ENCODE measurements around the gene RNF5. TPM values are rescaled to one million over a fixed set of nuclear protein-coding genes. Genes with fewer than 3 reads are reported as not detected.
"Not testable (repeated sequence)": the region's sequence is repeated elsewhere in the genome, so short reads cannot be mapped to it uniquely, and the experiment has no call there.

The RNF5 gene
- total RNA-seq, 2 experiments from 2014 or later: 40.4 to 43.3 TPM

DNA sequence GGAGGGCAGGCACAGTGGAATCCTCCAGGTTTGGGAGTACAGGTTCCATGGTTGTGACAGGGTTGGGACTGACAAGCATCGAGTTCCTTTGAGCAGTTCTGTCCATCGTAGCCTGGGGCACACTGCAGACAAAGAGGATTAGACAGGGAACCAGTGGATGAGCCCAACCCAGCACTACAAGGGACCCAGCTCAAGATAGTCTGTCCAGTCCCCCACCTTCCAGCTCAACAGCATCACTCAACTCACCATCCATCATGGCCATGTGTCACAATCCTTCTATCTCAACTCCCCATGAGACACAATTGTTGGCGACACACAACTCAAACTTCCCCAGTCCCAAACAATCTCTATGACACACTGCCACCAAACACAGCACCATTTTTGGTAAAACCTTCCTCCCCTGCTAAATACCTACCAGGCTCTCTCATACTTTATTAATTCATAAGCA is 26.1 kb downstream of the RNF5 start:
- POLR2A ChIA-PET: no interaction called here
- Mint-ChIP-seq H3K4me3 (no peak overlapping the region), H3K36me3 (ENCODE audit: low read depth) (no peaks in the 10 kb centered on the region), H3K27me3 (ENCODE audit: low read depth) (peaks cover 19% of the 10 kb centered on the region), H3K9me3 (ENCODE audit: insufficient read depth) (no peaks in the 10 kb centered on the region), H3K27ac (no peak overlapping the region), H3K4me1 (ENCODE audit: low read depth) (no peaks in the 10 kb centered on the region)
- CTCF ChIA-PET: no interaction called here
- DNase-seq (no peak), ATAC-seq (no peak)

GRCh38 chr6:32208996-32209395 is 30.8 kb downstream of the RNF5 start:
- Mint-ChIP-seq H3K27ac (no peak overlapping the region), H3K4me3 (no peak overlapping the region), H3K4me1 (ENCODE audit: low read depth) (no peaks in the 10 kb centered on the region), H3K27me3 (ENCODE audit: low read depth) (peaks cover 18% of the 10 kb centered on the region), H3K36me3 (ENCODE audit: low read depth) (no peaks in the 10 kb centered on the region), H3K9me3 (ENCODE audit: insufficient read depth) (no peaks in the 10 kb centered on the region)
- ATAC-seq (no peak), DNase-seq (no peak)
- POLR2A ChIA-PET: no interaction called here
- CTCF ChIA-PET: no interaction called here

- no peaks in the 10 kb centered on the region for H3K36me3 Mint-ChIP-seq (ENCODE audit: low read depth)
- no peak for ATAC-seq
- CTCF ChIA-PET: no interaction called here
These were observed 32.0 kb downstream of the RNF5 start for GRCh38 chr6:32210191-32210601.

DNA sequence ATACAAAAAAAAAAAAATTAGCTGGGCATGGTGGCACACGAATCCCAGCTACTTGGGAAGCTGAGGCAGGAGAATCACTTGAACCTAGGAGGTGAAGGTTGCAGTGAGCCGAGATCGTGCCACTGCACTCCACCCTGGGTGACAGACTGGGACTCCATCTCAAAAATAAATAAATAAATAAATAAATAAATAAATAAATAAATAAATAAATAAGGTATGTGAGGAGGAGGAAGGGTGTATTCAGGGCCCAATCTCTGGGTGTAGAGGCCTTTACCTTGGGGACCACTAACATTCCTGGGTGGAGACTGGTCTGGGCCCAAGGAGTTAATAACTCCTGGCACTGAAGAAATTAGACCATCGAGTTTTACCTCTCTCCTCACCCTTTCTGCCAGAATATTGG is 33.2 kb downstream of the RNF5 start:
- DNase-seq; H3K4me1 Mint-ChIP-seq (ENCODE audit: low read depth); H3K9me3 Mint-ChIP-seq (ENCODE audit: insufficient read depth); POLR2A ChIA-PET; H3K27me3 Mint-ChIP-seq (ENCODE audit: low read depth); H3K36me3 Mint-ChIP-seq (ENCODE audit: low read depth); ATAC-seq; H3K27ac Mint-ChIP-seq; H3K4me3 Mint-ChIP-seq: not testable (repeated sequence)
- CTCF ChIA-PET: interaction anchor here (1.1 kb wide), 1 partner anchor 66 kb away, joined by 4 read pairs; no protein-coding TSS in a partner anchor

More at GRCh38 chr6:32210191-32210601, 32.0 kb downstream of the RNF5 start:
- peaks cover 9% of the 10 kb centered on the region for H3K27me3 Mint-ChIP-seq (ENCODE audit: low read depth)
- H3K4me3 Mint-ChIP-seq: no peak overlapping the region
- no peak overlapping the region for H3K27ac Mint-ChIP-seq
- no peaks in the 10 kb centered on the region for H3K9me3 Mint-ChIP-seq (ENCODE audit: insufficient read depth)
- no peak for DNase-seq
- peaks cover 2% of the 10 kb centered on the region for H3K4me1 Mint-ChIP-seq (ENCODE audit: low read depth)
- POLR2A ChIA-PET: no interaction called here

DNA sequence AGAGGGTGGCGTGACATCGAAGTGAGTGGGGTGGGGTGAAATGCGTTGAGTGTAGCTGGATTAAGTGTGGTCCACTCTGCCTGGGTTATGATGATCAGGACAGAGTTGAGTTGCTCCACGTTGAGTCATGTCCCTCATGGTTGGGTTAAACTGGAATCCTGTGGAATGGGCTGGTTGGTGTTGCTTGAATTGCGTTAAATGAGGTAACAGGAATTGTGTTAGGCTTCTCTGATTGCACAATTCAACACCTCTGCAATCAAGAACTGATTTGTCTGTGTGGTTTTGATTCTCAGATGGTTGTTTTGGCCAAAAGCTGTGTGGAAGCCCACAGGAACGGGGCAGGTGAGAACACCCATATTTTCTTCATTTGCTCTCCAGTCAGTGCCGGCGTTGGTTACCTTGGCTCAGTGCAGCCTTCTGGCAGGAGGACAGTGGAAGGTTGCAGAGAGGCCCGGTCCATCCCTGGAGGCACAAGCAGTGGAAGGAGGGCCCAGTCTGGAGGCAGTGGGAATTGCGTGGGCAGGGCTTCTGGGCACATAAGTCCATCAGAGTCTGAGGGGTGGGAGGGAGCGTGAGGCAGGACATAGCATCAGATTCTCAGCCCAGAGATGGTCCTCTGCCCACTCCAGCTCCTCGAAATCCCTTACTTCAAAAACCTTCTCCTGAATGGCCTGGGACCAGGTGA is 34.0 kb downstream of the RNF5 start:
- DNase-seq (no peak), ATAC-seq (no peak)
- no peaks in the 10 kb centered on the region for H3K36me3 Mint-ChIP-seq (ENCODE audit: low read depth)
- H3K27ac Mint-ChIP-seq: no peak overlapping the region
- CTCF ChIA-PET: interaction anchor here (1.1 kb wide), 1 partner anchor 67 kb away, joined by 4 read pairs; no protein-coding TSS in a partner anchor
- no peak overlapping the region for H3K4me3 Mint-ChIP-seq
- POLR2A ChIA-PET: no interaction called here
- peaks cover 5% of the 10 kb centered on the region for H3K27me3 Mint-ChIP-seq (ENCODE audit: low read depth)
- H3K4me1 Mint-ChIP-seq (ENCODE audit: low read depth): peaks cover 8% of the 10 kb centered on the region
- no peaks in the 10 kb centered on the region for H3K9me3 Mint-ChIP-seq (ENCODE audit: insufficient read depth)

DNA sequence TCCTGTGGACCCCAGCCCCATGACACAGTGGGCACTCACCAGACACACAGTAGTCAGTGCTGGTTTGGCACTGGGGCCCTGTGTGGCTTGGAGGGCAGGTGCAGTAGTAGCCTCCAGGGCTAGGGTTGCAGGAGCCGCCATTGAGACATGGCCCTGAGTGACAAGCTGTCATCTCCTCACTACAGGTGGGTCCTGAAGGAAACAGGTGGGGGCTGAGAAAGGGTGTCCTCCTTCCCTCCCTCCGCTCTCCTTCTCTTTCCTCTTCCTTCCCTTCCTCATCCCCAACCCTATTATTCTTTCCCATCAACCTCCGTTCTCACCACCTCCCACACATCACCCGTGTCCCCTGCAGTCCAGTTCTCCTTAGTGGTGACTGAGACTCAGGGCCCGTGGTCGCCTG is 35.4 kb downstream of the RNF5 start:
- Mint-ChIP-seq H3K27me3 (ENCODE audit: low read depth) (peaks cover 2% of the 10 kb centered on the region), H3K9me3 (ENCODE audit: insufficient read depth) (no peaks in the 10 kb centered on the region), H3K27ac (no peak overlapping the region), H3K36me3 (ENCODE audit: low read depth) (no peaks in the 10 kb centered on the region), H3K4me1 (ENCODE audit: low read depth) (peaks cover 8% of the 10 kb centered on the region), H3K4me3 (no peak overlapping the region)
- DNase-seq (no peak), ATAC-seq (no peak)
- ChIA-PET POLR2A (no interaction called here), CTCF (no interaction called here)

DNA sequence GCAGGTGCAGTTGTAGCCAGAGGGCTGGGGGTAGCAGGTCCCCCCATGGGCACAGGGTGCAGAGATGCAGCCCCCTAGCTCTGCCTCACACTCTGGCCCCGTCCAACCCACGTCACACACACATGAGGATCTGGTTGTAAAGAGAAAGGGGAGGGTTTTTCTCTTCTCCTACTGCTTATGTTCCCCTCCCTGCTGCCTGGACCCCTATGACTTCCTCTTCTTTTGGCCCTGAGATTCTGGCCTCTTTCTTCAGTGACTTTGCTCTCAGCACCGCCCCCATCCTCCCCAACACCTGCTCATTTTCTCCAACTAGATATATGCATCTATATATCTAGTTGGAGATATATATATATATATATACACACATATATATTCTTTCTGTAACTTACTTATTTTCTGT is 35.9 kb downstream of the RNF5 start:
- POLR2A ChIA-PET: no interaction called here
- H3K36me3 Mint-ChIP-seq (ENCODE audit: low read depth): no peaks in the 10 kb centered on the region
- DNase-seq (no peak), ATAC-seq (no peak)
- H3K9me3 Mint-ChIP-seq (ENCODE audit: insufficient read depth): no peaks in the 10 kb centered on the region
- CTCF ChIA-PET: no interaction called here
- peaks cover 8% of the 10 kb centered on the region for H3K4me1 Mint-ChIP-seq (ENCODE audit: low read depth)
- H3K27ac Mint-ChIP-seq: no peak overlapping the region
- H3K4me3 Mint-ChIP-seq: no peak overlapping the region
- H3K27me3 Mint-ChIP-seq (ENCODE audit: low read depth): no peaks in the 10 kb centered on the region

- ATAC-seq (no peak), DNase-seq (no peak)
- H3K27me3 Mint-ChIP-seq (ENCODE audit: low read depth): no peaks in the 10 kb centered on the region
- no peak overlapping the region for H3K27ac Mint-ChIP-seq
- ChIA-PET CTCF (no interaction called here), POLR2A (no interaction called here)
- no peak overlapping the region for H3K4me3 Mint-ChIP-seq
- H3K4me1 Mint-ChIP-seq (ENCODE audit: low read depth): peaks cover 8% of the 10 kb centered on the region
- no peaks in the 10 kb centered on the region for H3K9me3 Mint-ChIP-seq (ENCODE audit: insufficient read depth)
- H3K36me3 Mint-ChIP-seq (ENCODE audit: low read depth): no peaks in the 10 kb centered on the region
These were observed 37.4 kb downstream of the RNF5 start for GRCh38 chr6:32215617-32216016.

DNA sequence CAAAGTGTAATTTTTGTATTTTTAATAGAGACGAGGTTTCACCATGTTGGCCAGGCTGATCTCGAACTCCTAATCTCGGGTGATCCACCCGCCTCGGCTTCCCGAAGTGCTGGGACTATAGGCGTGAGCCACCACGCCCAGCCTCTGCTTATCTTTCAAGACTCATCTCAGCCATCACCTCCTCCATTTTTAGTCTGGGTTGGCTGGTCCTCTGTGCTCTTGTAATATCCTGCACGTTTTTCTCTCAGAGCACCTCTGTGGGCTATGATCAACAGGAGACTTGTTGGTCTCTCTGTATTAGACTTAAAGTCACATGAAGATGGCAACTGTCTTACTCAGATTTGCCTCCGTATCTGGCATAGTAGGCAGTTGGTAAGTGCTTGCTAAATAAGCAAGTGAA is 38.1 kb downstream of the RNF5 start:
- Mint-ChIP-seq H3K4me1 (ENCODE audit: low read depth) (peaks cover 8% of the 10 kb centered on the region), H3K9me3 (ENCODE audit: insufficient read depth) (no peaks in the 10 kb centered on the region), H3K4me3 (no peak overlapping the region), H3K27ac (no peak overlapping the region), H3K36me3 (ENCODE audit: low read depth) (no peaks in the 10 kb centered on the region), H3K27me3 (ENCODE audit: low read depth) (no peaks in the 10 kb centered on the region)
- no peak for DNase-seq
- no peak for ATAC-seq
- POLR2A ChIA-PET: no interaction called here
- CTCF ChIA-PET: no interaction called here

- ATAC-seq (no peak), DNase-seq (no peak)
- Mint-ChIP-seq H3K4me3 (no peak overlapping the region), H3K36me3 (ENCODE audit: low read depth) (no peaks in the 10 kb centered on the region), H3K27me3 (ENCODE audit: low read depth) (no peaks in the 10 kb centered on the region), H3K27ac (no peak overlapping the region), H3K4me1 (ENCODE audit: low read depth) (peaks cover 8% of the 10 kb centered on the region), H3K9me3 (ENCODE audit: insufficient read depth) (no peaks in the 10 kb centered on the region)
- ChIA-PET POLR2A (no interaction called here), CTCF (no interaction called here)
These were observed 38.8 kb downstream of the RNF5 start for GRCh38 chr6:32216998-32217397.

GRCh38 chr6:32218167-32218566 is 40.0 kb downstream of the RNF5 start:
- H3K9me3 Mint-ChIP-seq (ENCODE audit: insufficient read depth): no peaks in the 10 kb centered on the region
- no peaks in the 10 kb centered on the region for H3K36me3 Mint-ChIP-seq (ENCODE audit: low read depth)
- peaks cover 14% of the 10 kb centered on the region for H3K4me1 Mint-ChIP-seq (ENCODE audit: low read depth)
- ATAC-seq (no peak), DNase-seq (no peak)
- no peak overlapping the region for H3K27ac Mint-ChIP-seq
- H3K4me3 Mint-ChIP-seq: no peak overlapping the region
- ChIA-PET CTCF (interaction anchor here (1.5 kb wide), 1 partner anchor 23 kb away, joined by 3 read pairs; no protein-coding TSS in a partner anchor), POLR2A (no interaction called here)
- H3K27me3 Mint-ChIP-seq (ENCODE audit: low read depth): no peaks in the 10 kb centered on the region

DNA sequence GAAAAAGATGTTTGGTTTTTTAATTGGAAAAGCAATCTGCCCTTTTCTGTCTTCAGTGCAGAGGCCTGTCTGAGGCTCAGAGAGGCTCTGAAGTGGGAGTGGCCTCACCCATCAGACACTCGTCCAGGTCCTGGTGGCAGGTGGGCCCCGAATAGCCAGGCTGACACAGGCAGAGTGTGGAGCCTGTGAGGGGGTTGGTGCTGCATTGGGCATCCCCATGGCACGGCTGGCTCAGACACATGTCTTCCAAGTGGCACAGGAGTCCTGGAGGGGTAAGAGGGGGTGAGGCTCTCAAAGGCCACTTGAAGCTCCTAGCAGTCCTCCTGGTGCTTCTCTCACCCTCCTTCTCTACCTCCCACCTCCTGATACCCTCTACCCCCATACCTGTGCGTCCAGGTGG is 41.8 kb downstream of the RNF5 start:
- H3K36me3 Mint-ChIP-seq (ENCODE audit: low read depth): no peaks in the 10 kb centered on the region
- peaks cover 13% of the 10 kb centered on the region for H3K4me1 Mint-ChIP-seq (ENCODE audit: low read depth)
- ChIA-PET CTCF (no interaction called here), POLR2A (no interaction called here)
- no peaks in the 10 kb centered on the region for H3K9me3 Mint-ChIP-seq (ENCODE audit: insufficient read depth)
- no peak overlapping the region for H3K27ac Mint-ChIP-seq
- H3K4me3 Mint-ChIP-seq: no peak overlapping the region
- ATAC-seq (no peak), DNase-seq (no peak)
- no peaks in the 10 kb centered on the region for H3K27me3 Mint-ChIP-seq (ENCODE audit: low read depth)

All from activated CD8-positive, alpha-beta T cell treated with anti-CD3 and anti-CD28 coated beads, Interleukin-2, amount 10 ng/mL, durations not matched to agents 7 days and 5 days (primary cell).